ENCODE results near the gene PDZD2. TPM values are rescaled to one million over a fixed set of nuclear protein-coding genes. Genes with fewer than 3 reads are reported as not detected.

The PDZD2 gene
- total RNA-seq, 4 donors from 2014 or later, result 6.2 to 21.4 (median 11.8) TPM

DNA sequence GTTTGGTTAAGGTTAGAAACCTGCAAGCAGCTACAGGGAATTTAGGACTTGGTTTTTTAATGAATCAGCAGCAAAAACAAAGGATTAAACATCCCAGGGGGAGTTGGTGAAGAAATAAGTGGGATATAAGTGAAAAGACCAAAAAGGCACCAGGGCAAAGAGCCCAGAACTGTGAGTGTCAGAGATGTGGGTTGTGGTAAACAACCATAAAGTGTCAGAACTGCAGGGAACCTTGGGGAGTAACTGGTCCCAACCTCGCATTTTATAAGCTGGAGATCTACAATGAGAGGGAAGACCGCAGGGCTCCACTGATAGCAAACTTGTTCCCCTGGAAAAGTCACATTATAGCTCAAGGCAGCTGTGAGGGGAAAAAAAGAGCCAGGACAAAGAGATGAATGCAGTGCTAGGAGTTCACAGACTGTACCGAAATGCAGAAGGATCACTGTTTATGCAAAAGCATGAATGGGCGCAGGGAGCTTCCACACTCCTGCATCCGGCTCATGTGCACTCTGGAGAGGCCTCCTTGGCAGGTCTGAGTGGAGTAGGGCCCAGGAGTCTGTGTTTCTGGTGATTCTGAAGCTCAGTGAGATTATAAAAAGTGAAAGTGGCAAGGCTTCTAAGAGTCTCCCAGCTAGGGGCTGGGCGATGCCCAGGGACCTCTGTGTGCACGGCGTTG lies 378.9 kb downstream of the PDZD2 start:
- Histone ChIP-seq H3K27ac (peak overlapping the region; percentile 69 to 73), H3K4me1 (peaks cover 0 to 9% of the 10 kb centered on the region in 2 donors), H3K36me3 (no peaks in the 10 kb centered on the region), H3K4me3 (peak overlapping the region in 1 of 2 donors; percentile 0), H3K27me3 (no peaks in the 10 kb centered on the region), H3K9me3 (no peaks in the 10 kb centered on the region)
- peak; percentile 31 to 50 for DNase-seq
- intact Hi-C loops (cut with DNase I; ENCODE audit: low total_unique reads), result no loop called here
- no peak for TF ChIP-seq POLR2A (IDR thresholded peaks at IDR 0.05)
- TF ChIP-seq, protein P1, sequence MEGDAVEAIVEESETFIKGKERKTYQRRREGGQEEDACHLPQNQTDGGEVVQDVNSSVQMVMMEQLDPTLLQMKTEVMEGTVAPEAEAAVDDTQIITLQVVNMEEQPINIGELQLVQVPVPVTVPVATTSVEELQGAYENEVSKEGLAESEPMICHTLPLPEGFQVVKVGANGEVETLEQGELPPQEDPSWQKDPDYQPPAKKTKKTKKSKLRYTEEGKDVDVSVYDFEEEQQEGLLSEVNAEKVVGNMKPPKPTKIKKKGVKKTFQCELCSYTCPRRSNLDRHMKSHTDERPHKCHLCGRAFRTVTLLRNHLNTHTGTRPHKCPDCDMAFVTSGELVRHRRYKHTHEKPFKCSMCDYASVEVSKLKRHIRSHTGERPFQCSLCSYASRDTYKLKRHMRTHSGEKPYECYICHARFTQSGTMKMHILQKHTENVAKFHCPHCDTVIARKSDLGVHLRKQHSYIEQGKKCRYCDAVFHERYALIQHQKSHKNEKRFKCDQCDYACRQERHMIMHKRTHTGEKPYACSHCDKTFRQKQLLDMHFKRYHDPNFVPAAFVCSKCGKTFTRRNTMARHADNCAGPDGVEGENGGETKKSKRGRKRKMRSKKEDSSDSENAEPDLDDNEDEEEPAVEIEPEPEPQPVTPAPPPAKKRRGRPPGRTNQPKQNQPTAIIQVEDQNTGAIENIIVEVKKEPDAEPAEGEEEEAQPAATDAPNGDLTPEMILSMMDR (IDR thresholded peaks at IDR 0.05), result no peak

DNA sequence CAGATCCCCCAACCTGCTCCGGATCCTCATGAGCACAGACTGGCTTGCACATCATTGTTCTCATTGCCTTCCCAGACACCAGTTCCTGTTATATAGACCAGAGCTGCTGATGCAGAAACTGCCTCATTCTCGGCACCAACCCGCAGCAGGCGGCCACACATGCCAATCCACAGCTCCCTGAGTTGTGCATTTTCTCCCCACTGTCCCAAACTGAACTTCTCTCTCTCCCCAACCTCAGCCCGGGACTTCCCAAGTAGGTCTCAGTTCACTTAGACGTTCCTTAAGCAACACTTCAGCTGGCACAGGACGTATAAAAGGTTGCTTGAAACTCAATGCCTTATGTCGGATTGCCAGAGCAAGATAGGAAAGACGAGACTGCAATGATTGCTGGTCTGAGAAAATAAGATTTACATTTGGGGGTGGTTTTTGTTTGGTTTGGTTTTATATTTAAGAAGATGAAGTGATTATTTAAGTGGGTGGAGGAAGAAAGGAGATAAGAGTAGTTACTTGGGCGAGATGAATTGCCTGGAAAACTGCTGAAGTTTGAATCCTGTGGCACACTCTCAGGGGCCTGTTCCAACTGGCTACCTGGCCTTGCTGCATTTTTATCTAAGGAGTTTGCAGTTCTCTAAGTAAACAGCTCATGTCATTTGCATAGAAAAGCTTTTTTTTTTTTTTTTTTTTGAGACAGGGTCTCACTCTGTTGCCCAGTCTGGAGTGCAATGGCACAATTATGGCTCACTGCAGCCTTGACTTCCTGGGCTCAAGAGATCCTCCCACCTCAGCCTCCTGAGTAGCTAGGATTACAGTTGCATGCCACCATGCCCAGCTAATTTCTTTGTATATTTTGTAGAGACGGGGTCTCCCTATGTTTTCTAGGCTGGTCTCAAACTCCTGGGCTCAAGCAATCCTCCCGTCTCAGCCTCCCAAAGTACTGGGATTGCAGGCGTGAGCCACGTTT lies 379.8 kb downstream of the PDZD2 start:
- H3K36me3 ChIP-seq, result no peaks in the 10 kb centered on the region
- H3K27ac ChIP-seq, result peak overlapping the region; percentile 69 to 73
- no peaks in the 10 kb centered on the region for H3K9me3 ChIP-seq
- peaks cover 0 to 9% of the 10 kb centered on the region in 2 donors for H3K4me1 ChIP-seq
- TF ChIP-seq, protein P1 (IDR thresholded peaks at IDR 0.05), result no peak
- TF ChIP-seq POLR2A (IDR thresholded peaks at IDR 0.05), result no peak
- no peak overlapping the region for H3K4me3 ChIP-seq
- DNase-seq, result no peak
- intact Hi-C loops (cut with DNase I; ENCODE audit: low total_unique reads), result no loop called here
- no peaks in the 10 kb centered on the region for H3K27me3 ChIP-seq

DNA sequence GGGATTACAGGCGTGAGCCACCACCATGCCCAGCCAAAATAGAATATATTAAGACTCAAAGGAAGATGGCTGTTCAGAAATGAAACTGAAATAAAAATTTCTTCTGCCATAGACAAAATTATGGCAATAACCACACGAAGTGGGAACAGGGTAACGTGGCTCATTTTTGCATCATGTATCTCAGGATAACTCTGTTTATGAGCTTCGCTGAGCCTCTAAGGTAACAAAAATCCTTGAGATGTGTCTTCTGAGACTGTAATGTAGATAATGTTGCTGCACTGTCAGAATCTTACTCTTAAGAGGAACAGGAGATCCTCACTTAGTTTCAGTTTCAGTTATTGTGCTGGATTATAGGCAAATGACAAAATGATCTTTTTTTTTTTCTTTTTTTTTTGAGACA lies 381.3 kb downstream of the PDZD2 start:
- TF ChIP-seq, protein P1 (IDR thresholded peaks at IDR 0.05), result no peak
- TF ChIP-seq POLR2A (IDR thresholded peaks at IDR 0.05), result no peak
- H3K9me3 ChIP-seq, result no peaks in the 10 kb centered on the region
- intact Hi-C loops (cut with DNase I; ENCODE audit: low total_unique reads), result loop anchor here (10.0 kb wide), 1 partner anchor 85 kb away; no protein-coding TSS in a partner anchor
- H3K27me3 ChIP-seq, result no peaks in the 10 kb centered on the region
- DNase-seq, result no peak
- peaks cover 0 to 9% of the 10 kb centered on the region in 2 donors for H3K4me1 ChIP-seq
- no peak overlapping the region for H3K4me3 ChIP-seq
- no peaks in the 10 kb centered on the region for H3K36me3 ChIP-seq
- H3K27ac ChIP-seq, result no peak overlapping the region

DNA sequence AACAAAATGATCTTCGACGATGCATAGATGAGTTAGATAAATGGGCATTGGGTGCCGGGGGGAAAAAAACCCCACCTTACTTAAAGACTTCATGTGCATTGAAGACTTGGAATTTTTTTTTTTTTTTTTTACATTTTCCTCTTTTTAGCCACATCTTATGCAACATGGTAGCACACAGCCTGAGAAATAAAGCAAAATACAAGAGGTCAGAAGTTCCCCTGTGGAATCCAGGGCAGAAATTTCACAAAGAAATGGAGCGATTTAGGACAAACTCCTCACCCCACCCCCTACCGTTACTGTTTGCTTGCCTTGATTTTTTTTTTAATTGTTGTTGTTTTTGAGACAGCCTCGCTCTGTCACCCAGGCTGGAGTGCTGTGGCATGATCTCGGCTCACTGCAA lies 382.0 kb downstream of the PDZD2 start:
- Histone ChIP-seq H3K4me1 (peaks cover 0 to 9% of the 10 kb centered on the region in 2 donors), H3K36me3 (no peaks in the 10 kb centered on the region), H3K4me3 (no peak overlapping the region), H3K27me3 (no peaks in the 10 kb centered on the region), H3K9me3 (no peaks in the 10 kb centered on the region), H3K27ac (no peak overlapping the region)
- DNase-seq, result no peak
- intact Hi-C loops (cut with DNase I; ENCODE audit: low total_unique reads), result loop anchor here (10.0 kb wide), 1 partner anchor 86 kb away; no protein-coding TSS in a partner anchor
- TF ChIP-seq, protein P1 (IDR thresholded peaks at IDR 0.05), result no peak
- TF ChIP-seq POLR2A (IDR thresholded peaks at IDR 0.05), result no peak
